CD4-positive, CD25-positive, alpha-beta regulatory T cell (primary cell): ENCODE measurements around the gene ARAP1. TPM values are rescaled to one million over a fixed set of nuclear protein-coding genes. Genes with fewer than 3 reads are reported as not detected.

Source experiments
- ATAC-seq, 2 donors: fragments of 150-1000 bp; cut with Tn5 transposase; one replicate each; pipeline ENCODE4 v1.10.0; 2021; ENCODE audit warnings: low read depth in 2 of 2, moderate number of reproducible peaks in 2 of 2, moderate library complexity in 1 of 2
- DNase-seq, 3 donors: peaks; one replicate each; pipeline versions ENCODE4 v3.0.0 to v3.0.0-alpha.2; 2012 to 2022; ENCODE audit warnings: mixed read lengths in 1 of 3
- H3K27ac ChIP-seq: one replicate; pipeline ENCODE4 v1.7.0; 2013; ENCODE audit warnings: mild to moderate bottlenecking, low read length; ENCODE audit not compliant: insufficient read depth, poor library complexity, severe bottlenecking
- H3K27me3 ChIP-seq: one replicate; pipeline ENCODE4 v1.7.0; 2013; ENCODE audit warnings: low read length; ENCODE audit not compliant: control insufficient read depth, insufficient read depth
- H3K36me3 ChIP-seq: one replicate; pipeline ENCODE4 v1.7.0; 2013; ENCODE audit warnings: mild to moderate bottlenecking, low read length, moderate library complexity; ENCODE audit not compliant: control insufficient read depth, insufficient read depth
- H3K4me1 ChIP-seq: 2 replicates; pipeline ENCODE4 v1.7.0; 2013; ENCODE audit warnings: mild to moderate bottlenecking, low read length; ENCODE audit not compliant: insufficient read depth, control insufficient read depth, poor library complexity, severe bottlenecking
- H3K4me3 ChIP-seq: one replicate; pipeline ENCODE4 v1.7.0; 2013; ENCODE audit warnings: low read depth, mild to moderate bottlenecking, low read length, moderate library complexity
- H3K9me3 ChIP-seq, 2 experiments: 1 replicate in 1 of 2; 2 replicates in 1 of 2; pipeline ENCODE4 v1.7.0; 2013; ENCODE audit warnings: low read length in 2 of 2, mild to moderate bottlenecking in 1 of 2, moderate library complexity in 1 of 2; ENCODE audit not compliant: control insufficient read depth in 2 of 2
- H3K27ac Mint-ChIP-seq, 3 donors: one replicate each; pipeline ENCODE4 v1.8.0; 2020 to 2022; ENCODE audit warnings: mild to moderate bottlenecking in 3 of 3, mixed read lengths in 3 of 3, moderate library complexity in 2 of 3
- H3K27me3 Mint-ChIP-seq: one replicate; pipeline ENCODE4 v1.8.0; 2022; ENCODE audit warnings: mild to moderate bottlenecking, mixed read lengths
- H3K36me3 Mint-ChIP-seq: one replicate; pipeline ENCODE4 v1.8.0; 2020; ENCODE audit warnings: mixed read lengths
- H3K4me1 Mint-ChIP-seq, 4 donors: one replicate each; pipeline ENCODE4 v1.8.0; 2020 to 2022; ENCODE audit warnings: mixed read lengths in 4 of 4, mild to moderate bottlenecking in 1 of 4
- H3K4me3 Mint-ChIP-seq, 4 donors: one replicate each; pipeline ENCODE4 v1.8.0; 2020 to 2022; ENCODE audit warnings: mild to moderate bottlenecking in 4 of 4, mixed read lengths in 4 of 4, moderate library complexity in 3 of 4
- H3K9me3 Mint-ChIP-seq, 7 donors: one replicate each; pipeline ENCODE4 v1.8.0; 2020 to 2022; ENCODE audit warnings: mixed read lengths in 7 of 7, mild to moderate bottlenecking in 3 of 7, moderate library complexity in 2 of 7
- polyA plus RNA-seq, 4 donors: library from polyadenylated mRNA; unstranded; fragments of 300-500 nt; fragmentation: Illumina TruSeq; gene quantifications; one replicate each; pipeline ENCODE4 v1.2.3, GENCODE V29; 2021
- total RNA-seq: library from RNA; stranded (reverse); gene quantifications from one replicate; pipeline ENCODE4 v1.2.3, GENCODE V29; 2022

The ARAP1 gene
- total and polyA plus RNA-seq, 5 donors from 2014 or later = 24.7 to 136 (median 31.5) TPM

GRCh38 chr11:72692498-72693237, 59.5 kb downstream of the ARAP1 start:
- H3K36me3 ChIP-seq = peaks cover 91% of the 10 kb centered on the region
- H3K9me3 ChIP-seq = no peaks in the 10 kb centered on the region
- DNase-seq = no peak
- H3K4me1 ChIP-seq = no peaks in the 10 kb centered on the region
- H3K27ac Mint-ChIP-seq = peak overlapping the region in 1 of 3 donors; percentile 70
- no peaks in the 10 kb centered on the region for H3K9me3 Mint-ChIP-seq
- no peaks in the 10 kb centered on the region for H3K27me3 Mint-ChIP-seq
- no peaks in the 10 kb centered on the region for H3K27me3 ChIP-seq
- no peak overlapping the region for H3K4me3 ChIP-seq
- no peak overlapping the region for H3K27ac ChIP-seq
- peaks cover 50% of the 10 kb centered on the region for H3K36me3 Mint-ChIP-seq
- no peak overlapping the region for H3K4me3 Mint-ChIP-seq
- H3K4me1 Mint-ChIP-seq = peaks cover 0 to 2% (median under 1%) of the 10 kb centered on the region in 4 donors
- no peak for ATAC-seq

- no peak overlapping the region for H3K4me3 Mint-ChIP-seq
- H3K36me3 Mint-ChIP-seq = peaks cover 50% of the 10 kb centered on the region
- H3K27ac Mint-ChIP-seq = peak overlapping the region in 2 of 3 donors; percentile 55 to 59
- H3K9me3 ChIP-seq = no peaks in the 10 kb centered on the region
- no peaks in the 10 kb centered on the region for H3K27me3 Mint-ChIP-seq
- H3K9me3 Mint-ChIP-seq = no peaks in the 10 kb centered on the region
- no peak overlapping the region for H3K27ac ChIP-seq
- peaks cover 78% of the 10 kb centered on the region for H3K36me3 ChIP-seq
- ATAC-seq (no peak), DNase-seq (no peak)
- no peak overlapping the region for H3K4me3 ChIP-seq
- no peaks in the 10 kb centered on the region for H3K4me1 ChIP-seq
- H3K27me3 ChIP-seq = no peaks in the 10 kb centered on the region
- H3K4me1 Mint-ChIP-seq = peaks cover 0 to 12% (median 6%) of the 10 kb centered on the region in 4 donors
Observed at GRCh38 chr11:72690166-72690565, 62.0 kb downstream of the ARAP1 start.

- Mint-ChIP-seq H3K4me3 (no peak overlapping the region), H3K4me1 (peaks cover 0 to 12% (median 6%) of the 10 kb centered on the region in 4 donors), H3K36me3 (peaks cover 41% of the 10 kb centered on the region), H3K9me3 (no peaks in the 10 kb centered on the region), H3K27ac (peak overlapping the region in 2 of 3 donors; percentile 51 to 66), H3K27me3 (no peaks in the 10 kb centered on the region)
- no peak overlapping the region for H3K4me3 ChIP-seq
- DNase-seq (no peak), ATAC-seq (no peak)
- no peaks in the 10 kb centered on the region for H3K27me3 ChIP-seq
- no peak overlapping the region for H3K27ac ChIP-seq
- no peaks in the 10 kb centered on the region for H3K4me1 ChIP-seq
- no peaks in the 10 kb centered on the region for H3K9me3 ChIP-seq
- H3K36me3 ChIP-seq = peaks cover 65% of the 10 kb centered on the region
Observed at GRCh38 chr11:72688929-72689328, 63.3 kb downstream of the ARAP1 start.

GRCh38 chr11:72688486-72688885, 63.7 kb downstream of the ARAP1 start:
- DNase-seq (no peak), ATAC-seq (no peak)
- Mint-ChIP-seq H3K4me3 (peak overlapping the region in 1 of 4 donors; percentile 9), H3K9me3 (no peaks in the 10 kb centered on the region), H3K4me1 (peaks cover 0 to 16% (median 8%) of the 10 kb centered on the region in 4 donors), H3K27me3 (no peaks in the 10 kb centered on the region), H3K36me3 (peaks cover 40% of the 10 kb centered on the region), H3K27ac (peak overlapping the region in 1 of 3 donors; percentile 90)
- peaks cover 61% of the 10 kb centered on the region for H3K36me3 ChIP-seq
- H3K27ac ChIP-seq = no peak overlapping the region
- no peaks in the 10 kb centered on the region for H3K4me1 ChIP-seq
- H3K27me3 ChIP-seq = no peaks in the 10 kb centered on the region
- no peaks in the 10 kb centered on the region for H3K9me3 ChIP-seq
- H3K4me3 ChIP-seq = no peak overlapping the region

- Mint-ChIP-seq H3K36me3 (peaks cover 35% of the 10 kb centered on the region), H3K27ac (peak overlapping the region in 2 of 3 donors; percentile 39 to 82), H3K27me3 (no peaks in the 10 kb centered on the region), H3K4me1 (peaks cover 0 to 16% (median 8%) of the 10 kb centered on the region in 4 donors), H3K9me3 (no peaks in the 10 kb centered on the region), H3K4me3 (no peak overlapping the region)
- ATAC-seq (no peak), DNase-seq (no peak)
- Histone ChIP-seq H3K27me3 (no peaks in the 10 kb centered on the region), H3K27ac (no peak overlapping the region), H3K36me3 (peaks cover 49% of the 10 kb centered on the region), H3K4me1 (no peaks in the 10 kb centered on the region), H3K9me3 (no peaks in the 10 kb centered on the region), H3K4me3 (no peak overlapping the region)
Observed at GRCh38 chr11:72687326-72687725, 64.9 kb downstream of the ARAP1 start.

- ATAC-seq (no peak), DNase-seq (no peak)
- Mint-ChIP-seq H3K27ac (peak overlapping the region; percentile 39 to 82 (median 76)), H3K27me3 (no peaks in the 10 kb centered on the region), H3K9me3 (no peaks in the 10 kb centered on the region), H3K4me3 (no peak overlapping the region), H3K36me3 (peaks cover 31% of the 10 kb centered on the region), H3K4me1 (peaks cover 0 to 16% (median 8%) of the 10 kb centered on the region in 4 donors)
- H3K4me1 ChIP-seq = no peaks in the 10 kb centered on the region
- no peaks in the 10 kb centered on the region for H3K27me3 ChIP-seq
- H3K36me3 ChIP-seq = peaks cover 44% of the 10 kb centered on the region
- H3K4me3 ChIP-seq = no peak overlapping the region
- no peaks in the 10 kb centered on the region for H3K9me3 ChIP-seq
- H3K27ac ChIP-seq = no peak overlapping the region
Observed at GRCh38 chr11:72686639-72687220, 65.5 kb downstream of the ARAP1 start.

GRCh38 chr11:72685560-72686480, 66.4 kb downstream of the ARAP1 start:
- H3K27ac Mint-ChIP-seq = peak overlapping the region; percentile 39 to 82 (median 76)
- ATAC-seq (no peak), DNase-seq (peak in 1 of 3 donors; percentile 53)
- no peak overlapping the region for H3K4me3 Mint-ChIP-seq
- peak overlapping the region; percentile 23 for H3K27ac ChIP-seq
- no peak overlapping the region for H3K4me3 ChIP-seq
- H3K4me1 ChIP-seq = no peaks in the 10 kb centered on the region
- H3K9me3 ChIP-seq = no peaks in the 10 kb centered on the region
- no peaks in the 10 kb centered on the region for H3K9me3 Mint-ChIP-seq
- no peaks in the 10 kb centered on the region for H3K27me3 Mint-ChIP-seq
- H3K27me3 ChIP-seq = no peaks in the 10 kb centered on the region
- H3K4me1 Mint-ChIP-seq = peaks cover 0 to 16% (median 10%) of the 10 kb centered on the region in 4 donors
- peaks cover 24% of the 10 kb centered on the region for H3K36me3 Mint-ChIP-seq
- H3K36me3 ChIP-seq = peaks cover 35% of the 10 kb centered on the region
